Natural killer cell (primary cell): ENCODE results near the gene PLA2G6. TPM values are rescaled to one million over a fixed set of nuclear protein-coding genes. Genes with fewer than 3 reads are reported as not detected.

Experiments used
- ATAC-seq, 3 donors: fragments of 150-1000 bp in 2 of 3; fragments of 200-7000 bp in 1 of 3; cut with Tn5 transposase; 1 replicate in 1 of 3; 2 replicates in 2 of 3; pipeline ENCODE4 v1.10.0; 2021; ENCODE audit warnings: mild to moderate bottlenecking in 2 of 3, moderate library complexity in 2 of 3
- DNase-seq, 2 donors: peaks; one replicate each; pipeline versions ENCODE4 v3.0.0 to v3.0.0-alpha.2; 2013 to 2021; ENCODE audit warnings: mixed read lengths in 1 of 2
- H3K27ac ChIP-seq: one replicate; pipeline ENCODE4 v1.5.1; 2013; ENCODE audit warnings: mild to moderate bottlenecking, low read length
- H3K27me3 ChIP-seq: one replicate; pipeline ENCODE4 v1.6.1; 2013; ENCODE audit warnings: low read length; ENCODE audit not compliant: control insufficient read depth, insufficient read depth
- H3K36me3 ChIP-seq: one replicate; pipeline ENCODE4 v1.6.1; 2013; ENCODE audit warnings: low read length; ENCODE audit not compliant: control insufficient read depth, insufficient read depth
- H3K4me1 ChIP-seq: one replicate; pipeline ENCODE4 v1.6.1; 2013; ENCODE audit warnings: low read length; ENCODE audit not compliant: control insufficient read depth, insufficient read depth
- H3K4me3 ChIP-seq: one replicate; pipeline ENCODE4 v1.5.1; 2013; ENCODE audit warnings: low read length
- H3K9me3 ChIP-seq: one replicate; pipeline ENCODE4 v1.6.1; 2013; ENCODE audit warnings: low read length; ENCODE audit not compliant: control insufficient read depth, insufficient read depth
- H3K27ac Mint-ChIP-seq, 2 donors: one replicate each; pipeline ENCODE4 v1.8.0; 2022; ENCODE audit warnings: mild to moderate bottlenecking in 2 of 2, mixed read lengths in 2 of 2, moderate library complexity in 1 of 2
- H3K27me3 Mint-ChIP-seq, 2 donors: one replicate each; pipeline ENCODE4 v1.8.0; 2022; ENCODE audit warnings: low read depth in 2 of 2, mixed read lengths in 2 of 2
- H3K36me3 Mint-ChIP-seq: one replicate; pipeline ENCODE4 v1.8.0; 2022; ENCODE audit warnings: mixed read lengths
- H3K4me1 Mint-ChIP-seq, 2 donors: one replicate each; pipeline ENCODE4 v1.8.0; 2022; ENCODE audit warnings: mixed read lengths in 2 of 2
- H3K4me3 Mint-ChIP-seq: one replicate; pipeline ENCODE4 v1.8.0; 2022; ENCODE audit warnings: mild to moderate bottlenecking, moderate library complexity, mixed read lengths
- H3K9me3 Mint-ChIP-seq, 2 donors: one replicate each; pipeline ENCODE4 v1.8.0; 2022; ENCODE audit warnings: mixed read lengths in 2 of 2
- WGBS: methylation state at CpG from one replicate; pipeline ENCODE4 v1.1.7; 2013; ENCODE audit warnings: missing lambda C conversion rate; ENCODE audit not compliant: insufficient coverage; 5-methylcytosine and 5-hydroxymethylcytosine counted together
- intact Hi-C: fragments of 100-400 bp; cut with micrococcal nuclease; formaldehyde crosslinking; loops from one replicate; pipeline ENCODE4 v1.14.2; 2022
- total RNA-seq, 4 donors: library from RNA; stranded (reverse); fragments of 120-200 nt in 1 of 4; gene quantifications; one replicate each; pipeline versions ENCODE4 v1.2.3 to v1.2.4, GENCODE V29; 2013 to 2022
- TF ChIP-seq, protein P1 (sequence below): fragments of 200-600 bp; IDR thresholded peaks from one replicate; pipeline ENCODE4 v1.8.0; 2022; ENCODE audit warnings: antibody characterized with exemption

The PLA2G6 gene
- total RNA-seq, 3 donors from 2014 or later (not counting 1 experiment from before 2014, with no cell fraction given), result 137 to 167 (median 145) TPM

DNA sequence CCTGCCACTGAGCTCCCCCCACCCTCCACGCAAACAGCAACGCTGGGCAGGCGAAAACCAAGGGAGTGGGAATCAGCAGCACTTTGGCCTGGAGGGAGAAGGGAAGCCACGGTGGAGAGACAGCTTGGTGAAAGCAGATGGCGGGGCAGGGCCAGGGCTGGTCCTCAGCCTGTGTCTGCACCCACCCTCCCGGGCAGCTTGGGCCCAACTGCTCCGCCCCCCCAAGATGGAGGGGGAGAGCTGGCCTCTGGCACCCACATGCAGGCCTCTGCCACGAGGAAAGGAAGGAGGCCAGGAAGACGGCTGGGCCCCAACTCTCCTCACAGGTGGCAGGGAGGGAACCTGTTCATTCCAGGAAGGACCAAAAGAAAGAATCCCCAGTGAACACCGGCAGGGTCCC, 38.0 kb upstream of the PLA2G6 start:
- peak in 1 of 3 donors; percentile 9 for ATAC-seq

DNA sequence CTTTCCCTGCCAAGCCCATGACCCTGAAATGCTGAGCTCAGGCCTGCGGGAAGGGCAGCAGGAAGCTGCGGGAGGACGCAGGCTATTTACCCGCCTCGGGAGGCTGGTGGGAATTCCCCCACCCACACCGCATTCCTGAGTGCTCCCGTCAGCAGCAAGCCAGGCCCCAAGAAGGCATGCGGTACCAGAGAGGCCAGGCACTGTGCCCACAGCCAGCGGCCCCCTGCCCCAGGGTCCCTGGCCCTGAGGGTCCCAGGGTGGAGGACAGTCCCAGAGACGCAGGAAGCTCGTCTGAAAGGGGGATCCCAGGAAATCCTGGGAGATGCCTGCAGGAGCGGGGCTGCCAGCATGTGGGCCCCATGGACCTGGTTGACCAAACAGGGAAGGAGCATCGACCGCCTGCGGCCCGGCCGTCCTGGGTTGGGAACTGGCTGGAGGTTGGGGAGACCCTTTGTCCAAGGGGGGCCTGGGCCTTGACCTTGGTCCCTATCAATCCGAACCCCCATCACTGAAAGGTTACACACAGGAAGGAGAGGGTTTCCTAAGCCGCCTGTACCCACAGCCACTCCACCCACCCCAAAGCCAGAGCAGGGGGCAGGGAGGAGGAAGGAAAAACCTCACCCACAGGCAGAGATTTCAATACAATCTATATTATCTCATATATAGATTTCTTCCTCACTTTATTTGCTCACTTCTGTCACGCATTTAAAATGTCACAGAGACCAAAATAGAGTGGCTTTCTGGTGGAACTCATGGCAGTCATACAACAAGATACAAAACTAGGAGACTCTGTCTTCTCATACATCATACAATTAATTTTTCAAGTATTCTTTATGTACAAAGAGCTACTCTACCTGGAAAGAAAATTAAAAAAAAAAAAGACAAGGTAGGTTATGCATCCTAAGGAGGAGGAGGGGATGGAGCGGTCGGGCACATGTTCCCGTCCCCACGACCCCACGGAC, 37.3 kb upstream of the PLA2G6 start:
- Histone ChIP-seq H3K27ac (peak overlapping the region; percentile 48), H3K36me3 (peaks cover 24% of the 10 kb centered on the region), H3K9me3 (no peaks in the 10 kb centered on the region), H3K4me3 (no peak overlapping the region), H3K27me3 (no peaks in the 10 kb centered on the region), H3K4me1 (peaks cover 29% of the 10 kb centered on the region)
- Mint-ChIP-seq H3K36me3 (no peaks in the 10 kb centered on the region), H3K9me3 (no peaks in the 10 kb centered on the region), H3K4me3 (peak overlapping the region; percentile 58), H3K4me1 (peaks cover 25 to 42% of the 10 kb centered on the region in 2 donors), H3K27me3 (no peaks in the 10 kb centered on the region), H3K27ac (peak overlapping the region; percentile 63 to 89)
- intact Hi-C loops, result no loop called here
- DNase-seq (peak in 1 of 2 donors; percentile 77), ATAC-seq (peak in 1 of 3 donors; percentile 7)
- WGBS, result 72% methylated on average over 23 of the region's 25 CpGs
- TF ChIP-seq, protein P1, sequence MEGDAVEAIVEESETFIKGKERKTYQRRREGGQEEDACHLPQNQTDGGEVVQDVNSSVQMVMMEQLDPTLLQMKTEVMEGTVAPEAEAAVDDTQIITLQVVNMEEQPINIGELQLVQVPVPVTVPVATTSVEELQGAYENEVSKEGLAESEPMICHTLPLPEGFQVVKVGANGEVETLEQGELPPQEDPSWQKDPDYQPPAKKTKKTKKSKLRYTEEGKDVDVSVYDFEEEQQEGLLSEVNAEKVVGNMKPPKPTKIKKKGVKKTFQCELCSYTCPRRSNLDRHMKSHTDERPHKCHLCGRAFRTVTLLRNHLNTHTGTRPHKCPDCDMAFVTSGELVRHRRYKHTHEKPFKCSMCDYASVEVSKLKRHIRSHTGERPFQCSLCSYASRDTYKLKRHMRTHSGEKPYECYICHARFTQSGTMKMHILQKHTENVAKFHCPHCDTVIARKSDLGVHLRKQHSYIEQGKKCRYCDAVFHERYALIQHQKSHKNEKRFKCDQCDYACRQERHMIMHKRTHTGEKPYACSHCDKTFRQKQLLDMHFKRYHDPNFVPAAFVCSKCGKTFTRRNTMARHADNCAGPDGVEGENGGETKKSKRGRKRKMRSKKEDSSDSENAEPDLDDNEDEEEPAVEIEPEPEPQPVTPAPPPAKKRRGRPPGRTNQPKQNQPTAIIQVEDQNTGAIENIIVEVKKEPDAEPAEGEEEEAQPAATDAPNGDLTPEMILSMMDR, result no peak

More for the DNA sequence above, 38.0 kb upstream of the PLA2G6 start:
- Histone ChIP-seq H3K4me3 (no peak overlapping the region), H3K27ac (no peak overlapping the region), H3K36me3 (peaks cover 29% of the 10 kb centered on the region), H3K9me3 (no peaks in the 10 kb centered on the region), H3K4me1 (peaks cover 24% of the 10 kb centered on the region), H3K27me3 (no peaks in the 10 kb centered on the region)
- 86% methylated on average over 10 of the region's 10 CpGs for WGBS
- Mint-ChIP-seq H3K36me3 (no peaks in the 10 kb centered on the region), H3K9me3 (no peaks in the 10 kb centered on the region), H3K4me3 (peak overlapping the region; percentile 58), H3K4me1 (peaks cover 25 to 41% of the 10 kb centered on the region in 2 donors), H3K27ac (peak overlapping the region; percentile 63 to 89), H3K27me3 (no peaks in the 10 kb centered on the region)
- DNase-seq, result no peak
- intact Hi-C loops, result loop anchor here (10.0 kb wide), 1 partner anchor 45 kb away; no protein-coding TSS in a partner anchor
- TF ChIP-seq, protein P1, result no peak

DNA sequence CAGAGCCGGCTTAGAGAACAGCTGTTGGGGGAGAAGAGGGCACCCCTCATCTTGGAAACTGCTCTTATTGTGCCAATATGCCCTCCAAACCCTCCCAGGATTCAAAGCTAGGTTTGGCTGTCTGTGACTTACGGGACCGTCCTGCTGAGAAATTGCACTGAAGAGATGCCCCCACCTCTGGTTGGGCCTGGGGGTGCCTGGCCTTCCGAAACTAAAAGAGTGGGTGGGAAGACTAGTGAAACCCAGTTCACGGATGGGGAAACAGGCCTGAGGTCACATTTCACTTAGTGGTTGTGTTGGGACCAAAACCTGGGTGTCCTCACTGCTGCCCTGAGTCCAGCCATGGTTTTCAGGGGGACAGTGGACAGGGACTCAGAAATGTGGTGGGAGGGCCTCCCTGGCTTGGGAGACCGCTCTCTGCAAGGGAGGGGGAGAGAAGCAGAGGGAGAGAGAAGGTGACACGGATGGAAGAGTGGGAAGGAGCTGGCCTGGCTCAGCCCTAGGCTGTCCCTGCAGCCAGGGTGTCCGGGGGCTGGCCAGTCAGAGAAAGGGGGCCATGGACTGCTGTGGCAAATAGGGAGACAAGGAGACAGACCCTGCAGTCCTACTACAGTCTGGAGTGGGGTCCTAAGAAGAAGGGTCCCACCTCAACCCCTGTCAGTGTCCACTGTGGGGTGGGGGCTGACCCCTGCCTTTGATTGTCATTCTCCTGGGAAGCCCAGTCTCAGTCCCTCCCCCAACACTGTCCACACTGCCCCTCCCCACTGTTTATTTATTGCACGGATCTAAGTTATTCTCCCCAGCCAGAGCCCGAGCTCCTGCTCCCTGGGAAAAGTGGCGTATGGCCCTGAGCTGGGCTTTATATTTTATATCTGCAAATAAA, 33.8 kb upstream of the PLA2G6 start:
- intact Hi-C loops, result no loop called here
- Mint-ChIP-seq H3K9me3 (no peaks in the 10 kb centered on the region), H3K27me3 (no peaks in the 10 kb centered on the region), H3K27ac (peak overlapping the region; percentile 61 to 89), H3K36me3 (no peaks in the 10 kb centered on the region), H3K4me1 (peaks cover 33 to 59% of the 10 kb centered on the region in 2 donors), H3K4me3 (peak overlapping the region; percentile 65)
- WGBS, result 93% methylated on average over 11 of the region's 11 CpGs
- Histone ChIP-seq H3K4me1 (peaks cover 41% of the 10 kb centered on the region), H3K9me3 (no peaks in the 10 kb centered on the region), H3K27me3 (no peaks in the 10 kb centered on the region), H3K36me3 (peaks cover 11% of the 10 kb centered on the region), H3K4me3 (no peak overlapping the region), H3K27ac (no peak overlapping the region)
- TF ChIP-seq, protein P1, result no peak
- DNase-seq (no peak), ATAC-seq (no peak)
